Lung microvascular endothelial cell (primary cell): Measurements from ENCODE around the gene HOXC4. TPM values are rescaled to one million over a fixed set of nuclear protein-coding genes. Genes with fewer than 3 reads are reported as not detected.
"Not testable (repeated sequence)": the region's sequence is repeated elsewhere in the genome, so short reads cannot be mapped to it uniquely, and the experiment has no call there.

Experiments
- DNase-seq, 2 donors: peaks; one replicate each; pipeline versions ENCODE4 v3.0.0 to v3.0.0-alpha.2; 2010; ENCODE audit warnings: low read depth in 2 of 2
- total RNA-seq: library from RNA; depleted of rRNA; stranded (reverse); fragments of >200 nt; gene quantifications from 2 replicates; pipeline ENCODE4 v1.2.1, GENCODE V29; 2014

The HOXC4 gene
- total RNA-seq, 1 donor from 2014 or later = not detected

DNA sequence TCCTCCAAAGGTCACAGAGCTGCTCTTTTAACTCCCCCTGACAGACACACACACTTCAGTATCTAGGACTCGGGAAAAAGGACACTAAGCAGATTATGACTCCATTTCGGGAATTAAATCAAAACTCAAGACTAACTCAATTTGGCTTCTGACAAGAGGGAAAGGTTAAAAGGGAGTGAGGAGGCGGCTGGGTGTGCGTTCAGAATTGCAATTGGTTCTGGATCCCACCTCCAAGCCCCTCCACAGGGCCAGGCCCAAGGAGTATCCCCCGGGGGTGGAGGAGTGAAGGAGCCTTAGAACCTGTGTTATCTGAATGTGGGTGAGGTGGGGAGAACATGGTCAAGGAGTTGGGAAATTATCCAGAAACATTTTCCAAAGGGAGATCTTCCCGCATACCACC lies 35.8 kb downstream of the HOXC4 start:
- DNase-seq = not testable (repeated sequence)

GRCh38 chr12:54090312-54090711 lies 36.7 kb downstream of the HOXC4 start:
- DNase-seq = not testable (repeated sequence)

- not testable (repeated sequence) for DNase-seq
Observed at GRCh38 chr12:54092943-54093342, 39.3 kb downstream of the HOXC4 start.

- not testable (repeated sequence) for DNase-seq
Observed at GRCh38 chr12:54095928-54096327, 42.3 kb downstream of the HOXC4 start.

DNA sequence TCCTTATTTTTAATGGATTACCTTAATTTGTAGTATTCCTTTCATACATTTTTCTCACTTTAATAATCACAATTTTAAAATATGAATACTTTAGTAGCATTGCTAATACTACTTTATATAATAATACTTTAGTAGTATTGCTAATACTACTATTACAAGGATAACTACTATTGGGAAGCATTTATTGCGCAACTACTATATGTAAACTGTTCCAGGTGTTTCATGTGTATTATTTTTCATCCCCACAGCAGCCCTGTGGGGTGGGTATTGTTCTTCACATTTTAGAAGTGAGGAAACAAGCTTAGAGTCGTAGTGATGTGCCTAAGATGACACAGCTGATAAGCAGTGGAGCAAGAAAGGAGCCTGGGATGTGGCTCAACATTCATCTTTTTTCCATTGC lies 45.0 kb downstream of the HOXC4 start:
- not testable (repeated sequence) for DNase-seq

DNA sequence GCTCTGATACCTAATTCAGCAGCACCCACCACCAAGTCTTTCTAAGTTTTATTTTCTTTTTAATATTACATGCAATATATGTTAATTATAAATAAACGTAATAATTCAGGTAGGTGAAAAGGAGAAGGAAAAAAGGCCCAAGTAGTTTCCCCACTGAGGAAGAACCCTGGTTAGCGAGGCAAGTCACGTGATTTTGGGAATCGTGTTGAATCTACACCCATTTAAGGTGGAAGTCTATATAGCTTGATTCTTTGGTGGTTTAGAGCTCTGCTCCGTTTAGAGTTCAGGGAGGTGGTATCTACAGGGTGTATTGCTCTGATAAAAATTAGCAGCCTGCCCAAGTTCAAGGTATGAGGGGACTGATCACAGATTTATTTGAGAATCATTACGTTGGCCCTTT lies 47.0 kb downstream of the HOXC4 start:
- not testable (repeated sequence) for DNase-seq

DNA sequence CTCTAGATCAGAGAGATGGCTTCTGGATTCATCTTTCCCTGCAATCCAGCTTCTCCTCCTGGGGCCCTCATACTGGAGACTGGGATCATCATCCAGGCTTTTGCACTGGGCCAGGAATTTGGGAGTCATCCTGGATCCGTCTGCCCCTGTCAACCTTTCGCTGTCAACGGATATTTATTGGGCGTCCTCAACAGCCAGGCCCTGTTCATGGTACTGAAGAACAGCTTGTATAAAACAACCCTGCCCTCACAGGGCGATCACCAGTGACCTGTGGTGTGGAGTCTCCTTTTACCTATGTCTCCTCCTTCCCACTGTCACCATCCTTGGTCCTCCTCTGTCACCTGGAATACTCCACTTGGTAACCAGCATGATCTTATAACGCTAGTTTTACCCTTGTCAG lies 48.6 kb downstream of the HOXC4 start:
- DNase-seq = not testable (repeated sequence)

DNA sequence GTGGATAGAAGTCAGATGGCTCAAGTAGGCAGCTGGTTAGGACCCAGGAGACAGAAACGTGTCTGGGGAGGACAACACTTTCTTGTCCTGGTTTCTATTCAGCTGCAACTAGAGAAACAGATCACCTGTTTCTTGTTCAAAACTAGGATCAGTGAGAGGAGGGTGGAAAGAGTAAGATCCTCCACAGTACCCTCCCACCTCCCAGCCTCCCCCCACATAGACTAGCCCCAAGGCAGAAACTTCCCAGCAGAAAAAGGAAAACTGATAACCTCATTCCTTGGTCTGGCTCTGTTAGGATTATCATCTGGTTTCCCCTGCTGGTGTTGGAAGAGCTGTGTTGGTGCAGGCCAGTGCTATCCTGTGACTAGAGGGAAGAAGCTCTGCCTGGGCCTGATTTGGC lies 50.2 kb downstream of the HOXC4 start:
- DNase-seq = not testable (repeated sequence)

Other genes starting within 250 kb of the HOXC4 start
- not detected in 2 replicates for gene HOXC13, start 115.0 kb upstream of the HOXC4 start, total RNA-seq
- not detected in 2 replicates for gene HOXC12, start 98.9 kb upstream of the HOXC4 start, total RNA-seq
- gene HOXC11, start 80.7 kb upstream of the HOXC4 start, total RNA-seq = not detected in 2 replicates
- not detected in 2 replicates for gene HOTAIR, start 78.9 kb upstream of the HOXC4 start, total RNA-seq
- gene HOXC10, start 68.7 kb upstream of the HOXC4 start, total RNA-seq = not detected in 2 replicates
- gene HOXC9, start 53.7 kb upstream of the HOXC4 start, total RNA-seq = 0.22 TPM in 1 of 2 replicates, not detected in the other
- not detected in 2 replicates for gene HOXC8, start 44.9 kb upstream of the HOXC4 start, total RNA-seq
- not detected in 2 replicates for gene HOXC6, start 25.4 kb upstream of the HOXC4 start, total RNA-seq
- gene HOXC5, start 20.8 kb upstream of the HOXC4 start, total RNA-seq = not detected in 2 replicates
- 15.7 and 21.2 TPM in 2 replicates for gene SMUG1, start 135.2 kb downstream of the HOXC4 start, total RNA-seq
- 25.1 and 26.6 TPM in 2 replicates for gene CBX5, start 226.3 kb downstream of the HOXC4 start, total RNA-seq
- 239 and 374 TPM in 2 replicates for gene HNRNPA1, start 226.9 kb downstream of the HOXC4 start, total RNA-seq
- gene NFE2, start 247.2 kb downstream of the HOXC4 start, total RNA-seq = not detected in 2 replicates